ENCODE measurements around the gene IAH1.
A peak's percentile ranks its signal among the peaks of the same experiment; 100 is the strongest.

The IAH1 gene

GRCh38 chr2:9533663-9534062, 59.3 kb downstream of the IAH1 start:
- no peak for DNase-seq

- DNase-seq, result no peak
Measured at GRCh38 chr2:9535177-9535576, 60.8 kb downstream of the IAH1 start.

- DNase-seq, result no peak
Measured at GRCh38 chr2:9536504-9536903, 62.2 kb downstream of the IAH1 start.

- peak; percentile 82 for DNase-seq
Measured at GRCh38 chr2:9538000-9538507, 63.7 kb downstream of the IAH1 start.
